Motor neuron (in vitro differentiated cells): ENCODE measurements around the gene ACTA2. TPM values are rescaled to one million over a fixed set of nuclear protein-coding genes. Genes with fewer than 3 reads are reported as not detected.

Source experiments
- ATAC-seq, 8 experiments: fragments of 200-7000 bp; cut with Tn5 transposase; replicated peaks in 6 of 8; 2 replicates each; pipeline ENCODE4 v1.8.0; 2021; ENCODE audit warnings: mild to moderate bottlenecking in 8 of 8, moderate library complexity in 8 of 8
- H3K27ac ChIP-seq, 2 donors: fragments of 250-450 bp; sonication (Bioruptor Pico); 2 replicates each; pipeline ENCODE4 v1.9.0; 2021; ENCODE audit warnings: antibody characterized with exemption in 2 of 2, mild to moderate bottlenecking in 2 of 2, moderate library complexity in 1 of 2
- H3K4me1 ChIP-seq, 2 donors: fragments of 250-450 bp; sonication (Bioruptor Pico); replicated peaks in 1 of 2; 2 replicates each; pipeline ENCODE4 v1.6.1; 2021; ENCODE audit warnings: antibody characterized with exemption in 2 of 2, mild to moderate bottlenecking in 2 of 2, moderate library complexity in 1 of 2
- H3K4me3 ChIP-seq, 5 donors: fragments of 250-450 bp; sonication (Bioruptor Pico); 2 replicates each; pipeline ENCODE4 v1.9.0; 2021; ENCODE audit warnings: antibody characterized with exemption in 5 of 5, mild to moderate bottlenecking in 5 of 5, moderate library complexity in 4 of 5
- WGBS, 10 experiments: fragments of 450-650 bp; shearing (Covaris generic); methylation state at CpG; one replicate each; pipeline ENCODE4 v1.0.0; 2022; 5-methylcytosine and 5-hydroxymethylcytosine counted together
- in situ Hi-C, 9 experiments: fragments of 400-800 bp; cut with MboI; loops; one replicate each; pipeline ENCODE4 v1.15.0; 2021; ENCODE audit warnings: low sequenced_read_pairs in 9 of 9, low pct_unique_long_range_greater_than_20kb in 2 of 9; ENCODE audit not compliant: unreplicated experiment in 9 of 9
- total RNA-seq, 8 experiments: library from RNA; unstranded; fragments of 300-600 nt; gene quantifications; 2 replicates each; pipeline versions ENCODE4 v1.2.3 to v1.2.4, GENCODE V29; 2022

ACTA2 gene
- total RNA-seq, 8 experiments from 2014 or later, result 2.8 to 317 (median 19.6) TPM

DNA sequence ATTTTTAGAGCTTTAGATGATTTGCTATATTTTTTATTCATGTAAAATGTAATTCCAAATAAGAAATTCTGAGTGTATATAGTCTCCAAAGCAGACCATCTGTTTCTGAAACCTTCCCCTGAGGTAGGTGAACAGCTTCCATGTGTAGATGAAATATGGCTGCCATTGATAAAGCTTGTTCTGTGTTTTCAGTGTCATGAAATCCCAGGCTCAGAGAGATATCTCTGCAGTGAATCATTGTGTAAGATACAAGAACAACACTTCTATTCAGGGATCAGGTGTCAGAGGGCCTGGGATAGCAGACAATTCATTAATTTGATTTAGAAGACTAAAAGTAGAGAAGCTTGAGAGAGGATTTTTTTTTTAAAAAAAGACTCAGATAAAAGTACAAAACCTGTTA lies 29.1 kb downstream of the ACTA2 start:
- no peak overlapping the region for H3K27ac ChIP-seq
- H3K4me1 ChIP-seq, result peaks cover 9 to 12% of the 10 kb centered on the region in 2 donors
- in situ Hi-C loops, result loop anchor here in 3 of 9 experiments (10.0 kb wide), 2 partner anchors 79 to 89 kb away; no protein-coding TSS in a partner anchor
- H3K4me3 ChIP-seq, result no peak overlapping the region
- ATAC-seq, result peak in 4 of 8 experiments; percentile 14 to 63 (median 60)

GRCh38 chr10:88922041-88922440 lies 30.5 kb downstream of the ACTA2 start:
- Histone ChIP-seq H3K27ac (no peak overlapping the region), H3K4me1 (peaks cover 4 to 12% of the 10 kb centered on the region in 2 donors), H3K4me3 (no peak overlapping the region)
- ATAC-seq, result no peak
- 20 to 100% (median 77%) methylated on average over 1 to 2 of the region's 2 CpGs; no CpG with 5 or more reads in 2 of the 10 experiments for WGBS, 10 experiments
- in situ Hi-C loops, result loop anchor here in 3 of 9 experiments (10.0 kb wide), 2 partner anchors 77 to 87 kb away; no protein-coding TSS in a partner anchor

GRCh38 chr10:88920986-88921593 lies 31.5 kb downstream of the ACTA2 start:
- H3K27ac ChIP-seq, result no peak overlapping the region
- H3K4me3 ChIP-seq, result no peak overlapping the region
- in situ Hi-C loops, result loop anchor here in 3 of 9 experiments (10.0 kb wide), 2 partner anchors 76 to 86 kb away; no protein-coding TSS in a partner anchor
- WGBS, 10 experiments, result 0 to 92% (median 80%) methylated on average over 1 to 3 of the region's 3 CpGs; no CpG with 5 or more reads in 2 of the 10 experiments
- ATAC-seq, result peak in 2 of 8 experiments; percentile 66 to 67
- H3K4me1 ChIP-seq, result peaks cover 0 to 12% of the 10 kb centered on the region in 2 donors

DNA sequence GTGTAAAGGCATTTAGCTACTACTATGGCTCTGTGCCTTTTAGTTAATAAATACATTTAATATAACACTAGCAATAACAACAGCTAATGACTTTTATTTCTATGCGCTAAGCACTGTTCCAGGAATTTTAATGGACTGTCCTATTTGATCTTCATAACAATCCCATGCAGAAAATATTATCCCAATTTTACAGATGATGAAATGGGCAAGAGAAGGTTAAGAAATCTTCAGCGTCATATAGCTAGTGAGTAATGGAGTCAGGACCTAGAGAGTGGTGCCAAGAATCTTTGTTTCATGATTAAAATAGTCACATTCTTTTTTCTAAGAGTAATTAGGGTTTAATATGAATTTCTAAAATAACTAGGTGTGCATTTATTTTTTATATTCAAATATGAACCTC lies 32.4 kb downstream of the ACTA2 start:
- no peak for ATAC-seq
- in situ Hi-C loops, result loop anchor here in 3 of 9 experiments (10.0 kb wide), 2 partner anchors 75 to 85 kb away; no protein-coding TSS in a partner anchor
- Histone ChIP-seq H3K4me1 (peaks cover 0 to 12% of the 10 kb centered on the region in 2 donors), H3K4me3 (no peak overlapping the region), H3K27ac (no peak overlapping the region)
- 0 to 100% (median 46%) methylated on average over 1 to 2 of the region's 2 CpGs; no CpG with 5 or more reads in 2 of the 10 experiments for WGBS, 10 experiments

DNA sequence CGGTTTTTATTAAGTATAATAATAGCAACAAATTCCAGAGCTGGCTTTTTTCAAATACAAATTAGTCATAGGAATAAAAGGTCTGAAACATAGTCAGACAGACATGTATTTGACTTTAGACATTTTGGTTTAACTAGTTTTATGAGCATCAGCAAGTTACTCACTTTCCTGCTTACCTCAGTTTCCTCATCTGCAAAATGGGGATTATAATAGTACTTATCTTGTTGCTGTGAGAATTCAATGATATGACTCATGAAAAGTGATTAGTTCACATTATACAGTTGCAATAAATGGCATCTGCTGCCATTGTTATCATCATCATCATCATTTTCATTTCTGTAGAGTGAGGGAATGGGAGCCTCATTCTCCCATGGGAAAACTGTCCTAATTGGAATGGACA lies 33.5 kb downstream of the ACTA2 start:
- H3K4me1 ChIP-seq, result peaks cover 0 to 16% of the 10 kb centered on the region in 2 donors
- WGBS, 10 experiments, result 44 to 100% (median 92%) methylated on average over 1 of the region's 1 CpG
- no peak overlapping the region for H3K4me3 ChIP-seq
- in situ Hi-C loops, result no loop called here
- H3K27ac ChIP-seq, result no peak overlapping the region
- ATAC-seq, result no peak

DNA sequence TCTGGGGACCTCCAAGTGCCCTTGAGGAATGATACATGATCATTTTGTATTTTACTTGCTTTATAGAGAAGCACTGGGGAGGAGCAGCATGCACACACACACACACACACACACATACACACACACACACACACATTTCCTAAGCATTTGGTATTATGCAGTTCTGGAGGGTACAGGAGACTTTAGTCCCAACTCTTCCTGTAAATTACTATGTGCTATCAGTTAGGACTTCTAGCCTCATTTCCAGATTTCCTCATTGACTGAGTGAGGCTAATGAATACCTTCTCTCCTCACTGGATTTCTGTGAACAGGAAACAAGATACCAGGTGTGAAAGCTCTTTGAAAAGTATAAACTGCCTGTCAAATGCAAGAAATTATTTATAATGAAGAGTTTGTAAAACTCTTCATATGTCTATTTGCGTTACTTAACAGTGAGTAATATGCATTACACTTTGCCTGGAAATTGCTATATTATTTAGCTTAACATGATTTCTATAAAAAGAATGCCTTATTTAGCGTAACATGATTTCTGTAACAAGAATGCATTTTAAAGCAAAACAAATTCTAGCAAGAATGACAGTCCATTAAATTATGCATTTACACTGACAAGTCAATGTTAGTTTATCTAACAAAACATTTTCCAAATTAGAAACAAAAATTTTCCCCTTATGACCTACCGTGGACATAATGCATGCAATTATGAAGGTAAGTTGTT lies 34.2 kb downstream of the ACTA2 start:
- H3K27ac ChIP-seq, result no peak overlapping the region

GRCh38 chr10:88916986-88917385 lies 35.6 kb downstream of the ACTA2 start:
- in situ Hi-C loops, result no loop called here
- Histone ChIP-seq H3K27ac (no peak overlapping the region), H3K4me3 (no peak overlapping the region), H3K4me1 (peaks cover 8 to 21% of the 10 kb centered on the region in 2 donors)
- WGBS, 10 experiments, result 89 to 100% (median 96%) methylated on average over 1 to 3 of the region's 3 CpGs; no CpG with 5 or more reads in 1 of the 10 experiments
- no peak for ATAC-seq

More for the DNA sequence above, 34.2 kb downstream of the ACTA2 start:
- WGBS, 10 experiments, result 80 to 100% (median 97%) methylated on average over 1 to 3 of the region's 3 CpGs
- Histone ChIP-seq H3K4me1 (peaks cover 0 to 16% of the 10 kb centered on the region in 2 donors), H3K4me3 (no peak overlapping the region)
- in situ Hi-C loops, result no loop called here
- no peak for ATAC-seq

GRCh38 chr10:88916231-88916630 lies 36.3 kb downstream of the ACTA2 start:
- ATAC-seq, result no peak
- peaks cover 10 to 21% of the 10 kb centered on the region in 2 donors for H3K4me1 ChIP-seq
- in situ Hi-C loops, result no loop called here
- H3K27ac ChIP-seq, result no peak overlapping the region
- no peak overlapping the region for H3K4me3 ChIP-seq

GRCh38 chr10:88915781-88916180 lies 36.8 kb downstream of the ACTA2 start:
- no peak overlapping the region for H3K27ac ChIP-seq
- ATAC-seq, result no peak
- H3K4me3 ChIP-seq, result no peak overlapping the region
- WGBS, 10 experiments, result 80 to 100% (median 96%) methylated on average over 1 to 2 of the region's 2 CpGs; no CpG with 5 or more reads in 2 of the 10 experiments
- in situ Hi-C loops, result no loop called here
- peaks cover 10 to 21% of the 10 kb centered on the region in 2 donors for H3K4me1 ChIP-seq

- ATAC-seq, result peak in 3 of 8 experiments; percentile 18 to 38 (median 28)
- in situ Hi-C loops, result no loop called here
- 47 to 87% (median 65%) methylated on average over 2 to 5 of the region's 5 CpGs; no CpG with 5 or more reads in 1 of the 10 experiments for WGBS, 10 experiments
- peaks cover 10 to 21% of the 10 kb centered on the region in 2 donors for H3K4me1 ChIP-seq
- peak overlapping the region in 1 of 2 donors; percentile 31 for H3K27ac ChIP-seq
- H3K4me3 ChIP-seq, result no peak overlapping the region
Measured at GRCh38 chr10:88913788-88914187, 38.8 kb downstream of the ACTA2 start.

DNA sequence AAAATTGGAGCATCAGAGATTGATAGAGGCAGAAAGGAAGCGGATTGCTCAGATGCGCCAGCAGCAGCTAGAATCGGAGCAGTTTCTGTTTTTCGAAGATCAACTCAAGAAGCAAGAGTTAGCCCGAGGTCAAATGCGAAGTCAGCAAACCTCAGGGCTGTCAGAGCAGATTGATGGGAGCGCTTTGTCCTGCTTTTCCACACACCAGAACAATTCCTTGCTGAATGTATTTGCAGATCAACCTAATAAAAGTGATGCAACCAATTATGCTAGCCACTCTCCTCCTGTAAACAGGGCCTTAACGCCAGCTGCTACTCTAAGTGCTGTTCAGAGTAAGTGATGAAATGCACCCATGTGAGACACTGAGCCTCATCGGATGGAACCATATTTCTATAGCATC lies 39.4 kb downstream of the ACTA2 start:
- Histone ChIP-seq H3K27ac (peak overlapping the region; percentile 31), H3K4me1 (peaks cover 10 to 21% of the 10 kb centered on the region in 2 donors), H3K4me3 (peak overlapping the region in 1 of 5 donors; percentile 0)
- 0 to 83% (median 19%) methylated on average over 1 to 9 of the region's 9 CpGs; no CpG with 5 or more reads in 1 of the 10 experiments for WGBS, 10 experiments
- in situ Hi-C loops, result no loop called here
- peak in 7 of 8 experiments; percentile 29 to 99 (median 98) for ATAC-seq

DNA sequence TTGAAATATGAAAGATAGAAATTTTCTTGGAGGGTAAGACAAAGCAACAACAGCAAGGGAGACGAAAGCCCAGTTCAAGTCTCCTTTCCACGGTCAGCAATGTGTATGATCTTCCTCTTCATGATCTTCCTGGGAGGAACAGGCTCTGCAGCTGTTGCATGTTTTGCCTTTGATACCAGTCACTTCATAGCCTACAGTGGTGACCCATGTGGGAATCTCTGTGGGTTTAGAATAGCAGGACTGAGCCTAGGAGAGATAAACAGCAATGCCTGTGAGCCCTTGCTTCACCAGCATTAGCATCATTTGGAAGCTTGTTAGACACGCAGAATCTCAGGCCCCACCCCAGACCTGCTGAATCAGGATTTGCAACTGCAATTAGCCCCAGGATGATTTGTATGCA lies 40.7 kb downstream of the ACTA2 start:
- H3K4me1 ChIP-seq, result peaks cover 10 to 21% of the 10 kb centered on the region in 2 donors
- no peak overlapping the region for H3K27ac ChIP-seq
- ATAC-seq, result no peak
- in situ Hi-C loops, result no loop called here
- WGBS, 10 experiments, result 80 to 100% (median 100%) methylated on average over 1 to 3 of the region's 3 CpGs; no CpG with 5 or more reads in 3 of the 10 experiments
- H3K4me3 ChIP-seq, result no peak overlapping the region

- in situ Hi-C loops, result no loop called here
- no peak overlapping the region for H3K4me3 ChIP-seq
- H3K4me1 ChIP-seq, result peaks cover 10 to 21% of the 10 kb centered on the region in 2 donors
- H3K27ac ChIP-seq, result no peak overlapping the region
- no peak for ATAC-seq
- 20 to 100% (median 100%) methylated on average over 1 of the region's 1 CpG; no CpG with 5 or more reads in 3 of the 10 experiments for WGBS, 10 experiments
Measured at GRCh38 chr10:88911116-88911515, 41.5 kb downstream of the ACTA2 start.
